Raji (cell line): Measurements from ENCODE around the gene THSD4.

Source experiments
- POLR2A ChIP-seq: IDR thresholded peaks from 2 replicates; pipeline ENCODE4 v1.6.1; 2011; ENCODE audit warnings: low read depth, low read length, control low read depth; ENCODE audit not compliant: insufficient read depth

THSD4 gene

GRCh38 chr15:71212146-71212545 is 96.9 kb downstream of the THSD4 start:
- TF ChIP-seq POLR2A, result no peak

DNA sequence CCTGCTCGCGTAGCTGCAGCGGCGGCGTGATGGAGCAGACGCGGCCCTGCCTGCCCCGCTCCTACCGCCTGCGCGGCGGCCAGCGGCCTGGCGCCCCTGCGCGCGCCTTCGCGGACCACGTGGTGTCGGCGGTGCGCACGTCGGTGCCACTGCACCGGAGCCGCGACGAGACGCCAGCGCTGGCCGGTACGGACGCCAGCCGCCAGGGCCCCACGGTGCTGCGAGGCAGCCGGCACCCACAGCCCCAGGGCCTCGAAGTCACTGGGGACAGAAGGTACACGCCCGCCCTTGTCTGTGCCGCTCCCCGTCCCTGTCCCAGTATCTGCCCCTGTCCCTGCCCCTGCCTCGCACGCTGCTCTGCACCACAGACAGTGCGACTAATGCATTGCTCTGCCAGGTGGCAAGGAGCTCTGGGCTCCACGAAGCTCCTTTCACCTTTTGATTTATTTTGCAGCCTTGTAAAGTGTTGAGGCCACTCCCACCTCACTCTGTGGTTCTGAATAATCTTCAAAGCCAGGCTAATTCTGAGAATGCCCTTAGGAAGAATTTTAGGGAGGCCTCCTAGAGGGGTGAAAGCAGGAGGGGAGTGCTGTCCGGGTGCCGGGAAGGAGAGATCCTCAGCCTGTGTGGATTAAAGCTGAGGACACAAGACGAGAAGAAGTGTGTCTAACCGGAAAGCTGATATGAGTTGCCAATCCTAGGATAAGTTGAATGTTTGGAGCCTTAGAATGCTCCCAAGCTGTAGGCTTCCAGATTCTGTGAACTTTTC is 100.0 kb downstream of the THSD4 start:
- TF ChIP-seq POLR2A, result no peak

GRCh38 chr15:71218272-71218805 is 103.1 kb downstream of the THSD4 start:
- TF ChIP-seq POLR2A, result no peak

- TF ChIP-seq POLR2A, result no peak
These were observed 103.8 kb downstream of the THSD4 start for GRCh38 chr15:71219101-71219500.

GRCh38 chr15:71219645-71220044 is 104.4 kb downstream of the THSD4 start:
- TF ChIP-seq POLR2A, result no peak

DNA sequence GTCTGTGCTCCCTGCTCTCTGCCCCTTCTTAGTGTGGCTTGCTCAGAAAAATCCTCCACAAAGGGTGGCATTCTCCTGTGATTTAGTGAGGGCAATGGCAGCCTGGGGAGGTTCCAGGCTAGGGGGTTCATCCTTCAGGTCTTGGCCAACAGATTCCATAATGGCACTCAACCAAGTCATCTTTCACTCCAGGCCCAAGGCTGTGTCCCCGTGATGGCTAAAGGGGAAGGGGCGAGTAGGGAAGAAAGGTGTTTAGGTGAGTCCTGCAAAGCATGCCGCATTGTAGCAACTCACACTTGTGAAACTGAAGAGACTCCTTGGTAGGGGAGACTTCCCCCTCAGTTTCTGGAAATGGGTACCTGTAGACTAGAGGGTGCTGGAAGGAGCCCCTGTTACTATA is 105.6 kb downstream of the THSD4 start:
- no peak for TF ChIP-seq POLR2A

DNA sequence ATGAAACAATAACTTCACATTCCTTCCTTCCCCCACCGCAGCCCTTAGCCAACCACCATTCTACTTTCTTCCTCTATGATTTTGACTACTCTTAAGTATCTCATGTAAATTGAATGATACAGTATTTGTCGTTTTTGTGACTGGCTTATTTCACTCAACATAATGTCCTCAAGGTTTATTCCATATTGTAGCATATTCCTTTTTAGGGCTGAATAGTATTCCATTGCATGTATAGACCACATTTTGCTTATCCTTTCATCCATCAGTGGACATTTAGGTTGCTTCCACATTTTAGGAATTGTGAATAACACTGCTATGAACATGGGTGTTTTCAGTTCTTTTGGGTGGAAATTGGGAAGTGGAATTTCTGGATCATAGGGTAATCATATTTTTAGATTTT is 106.1 kb downstream of the THSD4 start:
- no peak for TF ChIP-seq POLR2A

GRCh38 chr15:71223516-71223915 is 108.2 kb downstream of the THSD4 start:
- no peak for TF ChIP-seq POLR2A

- TF ChIP-seq POLR2A, result no peak
These were observed 108.8 kb downstream of the THSD4 start for GRCh38 chr15:71224024-71224423.

DNA sequence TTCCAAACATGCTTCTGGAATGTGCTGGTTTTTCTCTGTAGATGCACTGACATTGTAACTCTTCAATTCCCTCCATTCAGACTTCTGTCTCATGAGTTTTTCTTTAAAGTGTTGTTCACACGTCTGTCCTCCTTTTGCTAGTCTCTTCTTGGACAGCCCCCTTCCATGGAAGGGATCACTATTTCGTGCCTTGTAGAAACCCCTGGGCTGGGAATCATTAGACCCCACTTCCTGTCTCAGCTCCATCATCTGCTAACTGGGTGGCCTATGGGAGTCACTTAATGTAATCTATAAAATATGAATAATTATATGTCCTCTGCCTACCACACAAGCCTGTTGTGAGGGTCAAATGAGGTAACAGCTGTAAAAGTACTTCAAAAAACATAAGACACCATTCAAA is 110.6 kb downstream of the THSD4 start:
- TF ChIP-seq POLR2A, result no peak

- TF ChIP-seq POLR2A, result no peak
These were observed 111.5 kb downstream of the THSD4 start for GRCh38 chr15:71226536-71227455.

DNA sequence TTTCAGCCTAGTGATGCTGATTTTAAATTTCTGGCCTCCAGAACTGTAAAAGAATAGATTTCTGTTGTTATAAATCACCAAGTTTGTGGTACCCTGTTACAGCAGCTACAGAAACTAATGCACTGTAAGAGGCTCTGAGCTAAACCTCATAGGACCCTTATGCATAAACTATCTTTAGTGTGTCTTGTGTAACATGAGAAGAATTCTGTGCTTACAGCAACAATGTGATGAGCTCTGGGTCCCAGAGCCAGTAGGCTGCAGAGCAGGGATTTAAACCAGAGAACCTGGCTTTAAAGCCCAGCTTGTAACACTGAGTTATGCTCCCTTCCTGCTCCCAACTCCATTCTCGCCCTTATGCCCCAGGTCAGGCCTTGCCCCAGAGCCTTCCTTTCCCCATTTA is 113.1 kb downstream of the THSD4 start:
- no peak for TF ChIP-seq POLR2A

DNA sequence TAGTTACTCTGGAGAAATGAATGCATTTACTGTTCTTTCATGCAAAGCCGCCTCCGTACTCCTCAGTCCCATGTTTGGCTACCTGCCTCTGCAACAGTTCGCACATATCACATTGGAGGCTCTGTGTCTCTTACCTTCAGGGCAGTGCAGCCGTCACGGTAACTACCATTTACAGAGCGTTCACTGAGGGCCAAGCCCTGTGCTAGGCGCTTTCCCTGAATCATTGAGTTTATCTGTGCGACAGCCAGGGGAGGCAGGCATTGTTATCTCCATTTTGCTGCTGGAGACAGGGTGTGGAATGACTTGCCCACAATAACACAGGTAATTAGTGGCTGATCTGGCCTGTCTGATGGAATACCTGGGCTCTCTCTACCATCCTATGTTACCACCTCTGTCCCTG is 115.0 kb downstream of the THSD4 start:
- TF ChIP-seq POLR2A, result no peak

DNA sequence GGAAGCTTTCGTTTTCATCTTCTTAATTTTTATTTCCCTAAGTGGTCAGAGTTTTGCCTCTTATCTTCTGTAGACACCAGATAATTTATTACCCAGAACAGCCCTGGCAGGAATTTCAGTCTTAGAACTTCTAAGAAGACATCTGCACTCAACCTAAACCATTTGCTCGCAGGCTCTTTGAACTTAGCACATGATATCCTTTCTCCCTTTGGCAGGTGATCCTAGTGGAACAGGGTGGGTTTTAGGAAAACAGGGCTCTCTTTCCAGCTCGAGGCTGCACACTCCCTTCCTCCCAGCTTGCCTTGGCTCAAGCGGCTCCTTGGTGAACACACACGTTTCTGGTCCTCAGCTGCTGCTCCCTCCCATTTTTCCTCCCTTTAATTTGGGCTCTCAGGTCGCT is 116.5 kb downstream of the THSD4 start:
- no peak for TF ChIP-seq POLR2A

DNA sequence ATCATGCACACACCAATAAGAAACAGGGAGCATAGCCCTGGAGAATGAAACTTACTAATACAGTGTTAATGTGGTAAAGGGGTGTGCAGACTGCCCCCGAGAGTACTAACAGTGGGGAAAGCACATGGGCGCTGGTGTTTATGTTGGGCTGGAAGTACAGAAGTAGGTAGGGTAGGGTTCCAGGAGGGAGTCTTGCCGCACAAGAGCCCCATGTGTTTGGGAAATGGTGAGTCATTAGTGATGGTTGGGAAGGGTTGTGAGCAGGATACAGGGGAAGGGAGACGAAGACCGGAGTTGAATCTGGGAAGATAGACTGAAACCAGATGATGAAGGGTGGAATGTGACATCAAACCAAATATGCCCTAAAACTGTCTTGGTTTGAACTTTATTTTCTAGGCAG is 117.1 kb downstream of the THSD4 start:
- no peak for TF ChIP-seq POLR2A
